Neural cell (in vitro differentiated cells): ENCODE measurements around the gene KCNE1. TPM values are rescaled to one million over a fixed set of nuclear protein-coding genes. Genes with fewer than 3 reads are reported as not detected.

ENCODE experiments used
- H2AFZ ChIP-seq: fragments of 200-600, 300-800 bp; sonication (generic), shearing (Covaris generic); 2 replicates; pipeline ENCODE4 v1.6.0; 2014; ENCODE audit warnings: low read depth, mild to moderate bottlenecking, antibody characterized with exemption, low read length, moderate library complexity
- H3F3A ChIP-seq: fragments of 200-600 bp; shearing (Covaris generic); 2 replicates; pipeline ENCODE4 v1.6.1; 2016; ENCODE audit warnings: mild to moderate bottlenecking, moderate library complexity, mixed read lengths, antibody characterized with exemption, low read length; ENCODE audit not compliant: insufficient read depth, poor library complexity, severe bottlenecking
- H3K27ac ChIP-seq: fragments of 200-600, 300-800 bp; sonication (generic), shearing (Covaris generic); 2 replicates; pipeline ENCODE4 v1.5.1; 2014; ENCODE audit warnings: mild to moderate bottlenecking, low read length, moderate library complexity
- H3K27me3 ChIP-seq: fragments of 300-800, 200-600 bp; sonication (generic), shearing (Covaris generic); 2 replicates; pipeline ENCODE4 v1.6.0; 2014; ENCODE audit warnings: mild to moderate bottlenecking, low read depth, low read length, moderate library complexity; ENCODE audit not compliant: insufficient read depth
- H3K36me3 ChIP-seq: fragments of 300-800, 200-600 bp; sonication (generic), shearing (Covaris generic); 2 replicates; pipeline ENCODE4 v1.5.1; 2014; ENCODE audit warnings: mild to moderate bottlenecking, antibody characterized with exemption, low read length, moderate library complexity; ENCODE audit not compliant: insufficient read depth
- H3K4me2 ChIP-seq: fragments of 300-800, 200-600 bp; sonication (generic), shearing (Covaris generic); 2 replicates; pipeline ENCODE4 v1.6.0; 2014; ENCODE audit warnings: mild to moderate bottlenecking, low read length
- H3K4me3 ChIP-seq: fragments of 300-800, 200-600 bp; sonication (generic), shearing (Covaris generic); 2 replicates; pipeline ENCODE4 v1.5.1; 2014; ENCODE audit warnings: mild to moderate bottlenecking, low read length, moderate library complexity
- H3K79me2 ChIP-seq: fragments of 200-600 bp; shearing (Covaris generic); replicated peaks from 2 replicates; pipeline ENCODE4 v1.6.0; 2014; ENCODE audit warnings: mild to moderate bottlenecking, low read length, moderate library complexity; ENCODE audit not compliant: insufficient read depth
- H3K9ac ChIP-seq: fragments of 300-800, 200-600 bp; sonication (generic), shearing (Covaris generic); 2 replicates; pipeline ENCODE4 v1.6.1; 2016; ENCODE audit warnings: mild to moderate bottlenecking, low read length, mixed read lengths
- H3K9me2 ChIP-seq: fragments of 200-600 bp; shearing (Covaris generic); 2 replicates; pipeline ENCODE4 v1.6.1; 2016; ENCODE audit warnings: mild to moderate bottlenecking, low read length, mixed read lengths; ENCODE audit not compliant: insufficient read depth
- H3K9me3 ChIP-seq: fragments of 200-600, 300-800 bp; sonication (generic), shearing (Covaris generic); 2 replicates; pipeline ENCODE4 v1.6.1; 2016; ENCODE audit warnings: mild to moderate bottlenecking, mixed run types, low read length, moderate library complexity, mixed read lengths
- H4K20me1 ChIP-seq: fragments of 200-600 bp; shearing (Covaris generic); 2 replicates; pipeline ENCODE4 v1.6.1; 2016; ENCODE audit warnings: mild to moderate bottlenecking, mixed run types; ENCODE audit not compliant: insufficient read depth
- CTCF ChIP-seq: fragments of 450-650 bp; IDR thresholded peaks from 2 replicates; pipeline ENCODE4 v1.5.1; 2014; ENCODE audit warnings: antibody characterized with exemption, mild to moderate bottlenecking, moderate library complexity; ENCODE audit not compliant: poor library complexity, severe bottlenecking
- EP300 ChIP-seq: fragments of 450-650 bp; conservative IDR thresholded peaks from 2 replicates; pipeline ENCODE4 v1.6.1; 2014; ENCODE audit warnings: antibody characterized with exemption, mild to moderate bottlenecking, moderate library complexity; ENCODE audit not compliant: poor library complexity, severe bottlenecking
- EZH2 ChIP-seq: fragments of 200-600, 300-800 bp; shearing (Covaris generic), sonication (generic); IDR thresholded peaks from 2 replicates; pipeline ENCODE4 v1.6.1; 2014; ENCODE audit warnings: antibody characterized with exemption, low read length, borderline replicate concordance, mild to moderate bottlenecking; ENCODE audit not compliant: insufficient read depth, poor library complexity, severe bottlenecking
- MXI1 ChIP-seq: fragments of 450-650 bp; conservative IDR thresholded peaks from 2 replicates; pipeline ENCODE4 v1.6.1; 2014; ENCODE audit warnings: antibody characterized with exemption, mild to moderate bottlenecking; ENCODE audit not compliant: poor library complexity, severe bottlenecking
- POLR2AphosphoS5 ChIP-seq: IDR thresholded peaks from 2 replicates; pipeline ENCODE4 v1.6.1; 2012
- RAD21 ChIP-seq: fragments of 450-650 bp; conservative IDR thresholded peaks from 2 replicates; pipeline ENCODE4 v1.6.1; 2014; ENCODE audit warnings: antibody characterized with exemption, mild to moderate bottlenecking, moderate library complexity
- SMC3 ChIP-seq: fragments of 450-650 bp; conservative IDR thresholded peaks from 2 replicates; pipeline ENCODE4 v1.6.1; 2014; ENCODE audit warnings: antibody characterized with exemption, mild to moderate bottlenecking, moderate library complexity; ENCODE audit not compliant: poor library complexity
- TAF1 ChIP-seq: IDR thresholded peaks from 2 replicates; pipeline ENCODE4 v1.6.1; 2012; ENCODE audit warnings: low read depth
- polyA minus RNA-seq: library from RNA; depleted of rRNA, polyadenylated mRNA; stranded (reverse); fragments of >200 nt; gene quantifications from 2 replicates; pipeline ENCODE4 v1.2.3, GENCODE V29; 2014
- polyA plus RNA-seq: library from polyadenylated mRNA; depleted of rRNA; stranded (reverse); fragments of >200 nt; gene quantifications from 2 replicates; pipeline ENCODE4 v1.2.3, GENCODE V29; 2014
- TF ChIP-seq, protein P1 (sequence below): IDR thresholded peaks from 2 replicates; pipeline ENCODE4 v1.6.1; 2012; ENCODE audit warnings: borderline replicate concordance

The KCNE1 gene
- polyA plus RNA-seq (0.12 TPM in 1 of 2 replicates, not detected in the other), polyA minus RNA-seq (0.24 and 0.81 TPM in 2 replicates)

GRCh38 chr21:34511787-34512455 is at the start of gene KCNE1:
KCNE1 (minus strand) TSS chr21:34512210; CDS start chr21:34449634, 62,576 bp downstream.
- H2AFZ ChIP-seq: no peak within 1 kb of the TSS
- no peaks in the 10 kb centered on the region for H3K27me3 ChIP-seq
- no peaks in the 10 kb centered on the region for H3K9me2 ChIP-seq
- no peaks in the 10 kb centered on the region for H4K20me1 ChIP-seq
- TF ChIP-seq CTCF: no peak
- TF ChIP-seq POLR2AphosphoS5: no peak
- TF ChIP-seq, protein P1, sequence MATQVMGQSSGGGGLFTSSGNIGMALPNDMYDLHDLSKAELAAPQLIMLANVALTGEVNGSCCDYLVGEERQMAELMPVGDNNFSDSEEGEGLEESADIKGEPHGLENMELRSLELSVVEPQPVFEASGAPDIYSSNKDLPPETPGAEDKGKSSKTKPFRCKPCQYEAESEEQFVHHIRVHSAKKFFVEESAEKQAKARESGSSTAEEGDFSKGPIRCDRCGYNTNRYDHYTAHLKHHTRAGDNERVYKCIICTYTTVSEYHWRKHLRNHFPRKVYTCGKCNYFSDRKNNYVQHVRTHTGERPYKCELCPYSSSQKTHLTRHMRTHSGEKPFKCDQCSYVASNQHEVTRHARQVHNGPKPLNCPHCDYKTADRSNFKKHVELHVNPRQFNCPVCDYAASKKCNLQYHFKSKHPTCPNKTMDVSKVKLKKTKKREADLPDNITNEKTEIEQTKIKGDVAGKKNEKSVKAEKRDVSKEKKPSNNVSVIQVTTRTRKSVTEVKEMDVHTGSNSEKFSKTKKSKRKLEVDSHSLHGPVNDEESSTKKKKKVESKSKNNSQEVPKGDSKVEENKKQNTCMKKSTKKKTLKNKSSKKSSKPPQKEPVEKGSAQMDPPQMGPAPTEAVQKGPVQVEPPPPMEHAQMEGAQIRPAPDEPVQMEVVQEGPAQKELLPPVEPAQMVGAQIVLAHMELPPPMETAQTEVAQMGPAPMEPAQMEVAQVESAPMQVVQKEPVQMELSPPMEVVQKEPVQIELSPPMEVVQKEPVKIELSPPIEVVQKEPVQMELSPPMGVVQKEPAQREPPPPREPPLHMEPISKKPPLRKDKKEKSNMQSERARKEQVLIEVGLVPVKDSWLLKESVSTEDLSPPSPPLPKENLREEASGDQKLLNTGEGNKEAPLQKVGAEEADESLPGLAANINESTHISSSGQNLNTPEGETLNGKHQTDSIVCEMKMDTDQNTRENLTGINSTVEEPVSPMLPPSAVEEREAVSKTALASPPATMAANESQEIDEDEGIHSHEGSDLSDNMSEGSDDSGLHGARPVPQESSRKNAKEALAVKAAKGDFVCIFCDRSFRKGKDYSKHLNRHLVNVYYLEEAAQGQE: no peak
- no peak for TF ChIP-seq TAF1
- TF ChIP-seq SMC3: no peak
- no peak for TF ChIP-seq EP300
- no peak for TF ChIP-seq EZH2
- no peak for TF ChIP-seq RAD21
- no peak for TF ChIP-seq MXI1
- no peaks in the 10 kb centered on the region for H3F3A ChIP-seq
- H3K9me3 ChIP-seq: no peaks in the 10 kb centered on the region
- H3K4me3 ChIP-seq: no peak within 1 kb of the TSS
- no peak within 1 kb of the TSS for H3K9ac ChIP-seq
- no peaks in the 10 kb centered on the region for H3K36me3 ChIP-seq
- H3K4me2 ChIP-seq: no peak within 1 kb of the TSS
- no peaks in the 10 kb centered on the region for H3K79me2 ChIP-seq
- no peak within 1 kb of the TSS for H3K27ac ChIP-seq

- Histone ChIP-seq H3K9me3 (no peaks in the 10 kb centered on the region), H3K36me3 (no peaks in the 10 kb centered on the region), H3K4me3 (no peak overlapping the region), H2AFZ (no peak overlapping the region), H4K20me1 (no peaks in the 10 kb centered on the region), H3F3A (no peaks in the 10 kb centered on the region), H3K9ac (no peak overlapping the region), H3K27ac (no peak overlapping the region), H3K9me2 (no peaks in the 10 kb centered on the region), H3K4me2 (no peak overlapping the region), H3K27me3 (no peaks in the 10 kb centered on the region), H3K79me2 (no peaks in the 10 kb centered on the region)
- no peak for TF ChIP-seq SMC3
- TF ChIP-seq MXI1: no peak
- no peak for TF ChIP-seq EP300
- TF ChIP-seq CTCF: no peak
- TF ChIP-seq POLR2AphosphoS5: no peak
- TF ChIP-seq RAD21: no peak
- no peak for TF ChIP-seq EZH2
- TF ChIP-seq, protein P1: no peak
- TF ChIP-seq TAF1: no peak
Observed at GRCh38 chr21:34561806-34562205, 49.8 kb upstream of the KCNE1 start.
